HG02870 (cell line): ENCODE results near the gene LRRC3.

Experiments
- ATAC-seq: cut with Tn5 transposase; IDR thresholded peaks from one replicate; pipeline ENCODE4 v1.9.1; 2021; ENCODE audit warnings: mild to moderate bottlenecking, moderate library complexity; ENCODE audit not compliant: unreplicated experiment

The LRRC3 gene

GRCh38 chr21:44438531-44439210, 16.6 kb upstream of the LRRC3 start:
- no peak for ATAC-seq

- no peak for ATAC-seq
Measured at GRCh38 chr21:44439211-44439600, 16.1 kb upstream of the LRRC3 start.

- ATAC-seq, result no peak
Measured at GRCh38 chr21:44440241-44441040, 14.9 kb upstream of the LRRC3 start.

- no peak for ATAC-seq
Measured at GRCh38 chr21:44441041-44441400, 14.3 kb upstream of the LRRC3 start.

GRCh38 chr21:44441581-44442265, 13.6 kb upstream of the LRRC3 start:
- no peak for ATAC-seq

- ATAC-seq, result no peak
Measured at GRCh38 chr21:44442266-44443125, 12.8 kb upstream of the LRRC3 start.

GRCh38 chr21:44443291-44443890, 11.9 kb upstream of the LRRC3 start:
- no peak for ATAC-seq

- ATAC-seq, result no peak
Measured at GRCh38 chr21:44443891-44444285, 11.4 kb upstream of the LRRC3 start.

GRCh38 chr21:44444286-44444931, 10.9 kb upstream of the LRRC3 start:
- ATAC-seq, result no peak

- ATAC-seq, result no peak
Measured at GRCh38 chr21:44445145-44445812, 10.0 kb upstream of the LRRC3 start.

GRCh38 chr21:44448651-44449131, 6.6 kb upstream of the LRRC3 start:
- ATAC-seq, result no peak

GRCh38 chr21:44449473-44450363, 5.6 kb upstream of the LRRC3 start:
- ATAC-seq, result no peak

GRCh38 chr21:44450402-44450801, 4.9 kb upstream of the LRRC3 start:
- ATAC-seq, result no peak

GRCh38 chr21:44450999-44451398, 4.3 kb upstream of the LRRC3 start:
- no peak for ATAC-seq

- ATAC-seq, result no peak
Measured at GRCh38 chr21:44453120-44453519, 2.2 kb upstream of the LRRC3 start.

GRCh38 chr21:44454058-44454457, 1.3 kb upstream of the LRRC3 start:
- no peak for ATAC-seq

GRCh38 chr21:44455524-44456213, 359 bp downstream of the LRRC3 start:
- ATAC-seq, result no peak
